Kidney (tissue), 14 donors: ENCODE data around the gene HOMER3. TPM values are rescaled to one million over a fixed set of nuclear protein-coding genes. Genes with fewer than 3 reads are reported as not detected.

Source experiments
- DNase-seq, 5 donors: peaks; one replicate each; pipeline ENCODE4 v3.0.0-alpha.2; 2013 to 2020
- FAIRE-seq: peaks from 2 replicates; lab custom pipeline; 2012; peaks lifted over from hg19 to GRCh38; lab: Jason Lieb, UNC
- H3K27ac ChIP-seq, 2 donors: one replicate each; pipeline ENCODE4 v1.7.0; 2013; ENCODE audit warnings: low read depth in 2 of 2, low read length in 2 of 2, inconsistent platforms in 1 of 2
- H3K27me3 ChIP-seq: one replicate; pipeline ENCODE4 v1.7.1; 2013; ENCODE audit warnings: low read length, inconsistent platforms; ENCODE audit not compliant: control insufficient read depth, insufficient read depth
- H3K36me3 ChIP-seq, 3 donors: one replicate each; pipeline versions ENCODE4 v1.7.0 to v1.7.1; 2013; ENCODE audit warnings: low read length in 3 of 3, control low read depth in 1 of 3, inconsistent platforms in 1 of 3; ENCODE audit not compliant: insufficient read depth in 3 of 3, control insufficient read depth in 2 of 3
- H3K4me1 ChIP-seq, 3 donors: one replicate each; pipeline versions ENCODE4 v1.7.0 to v1.7.1; 2013; ENCODE audit warnings: low read length in 3 of 3, inconsistent platforms in 1 of 3, low read depth in 1 of 3; ENCODE audit not compliant: control insufficient read depth in 2 of 3, insufficient read depth in 2 of 3
- H3K4me3 ChIP-seq, 3 donors: one replicate each; pipeline versions ENCODE4 v1.7.0 to v1.8.1; 2013; ENCODE audit warnings: low read length in 3 of 3, control low read depth in 1 of 3, inconsistent platforms in 1 of 3
- H3K9ac ChIP-seq, 3 donors: one replicate each; pipeline versions ENCODE4 v1.7.0 to v1.7.1; 2013; ENCODE audit warnings: low read length in 3 of 3, control low read depth in 1 of 3, inconsistent platforms in 1 of 3
- H3K9me3 ChIP-seq, 3 donors: one replicate each; pipeline versions ENCODE4 v1.7.0 to v1.7.1; 2013; ENCODE audit warnings: low read length in 3 of 3, control low read depth in 1 of 3, inconsistent platforms in 1 of 3; ENCODE audit not compliant: control insufficient read depth in 2 of 3, insufficient read depth in 1 of 3
- CTCF ChIP-seq: IDR thresholded peaks from 3 replicates; pipeline ENCODE4 v1.5.1; 2012; ENCODE audit warnings: mild to moderate bottlenecking, moderate library complexity, borderline replicate concordance; ENCODE audit not compliant: insufficient read depth; ENCODE audit errors: extremely low read depth
- intact Hi-C: fragments of 100-400 bp; cut with DNase I; formaldehyde crosslinking; loops from one replicate; pipeline ENCODE4 v1.11.1; 2022
- polyA plus RNA-seq: library from polyadenylated mRNA; stranded (reverse); fragments of 350-450 nt; fragmentation: Illumina TruSeq; extraction: RNeasy Lipid Tissue Mini Kit (QIAGEN cat#74804); gene quantifications from one replicate; pipeline ENCODE4 v1.2.3, GENCODE V29; 2014; ENCODE audit warnings: low read depth, low replicate concordance; ENCODE audit not compliant: insufficient read depth
- total RNA-seq: library from RNA; stranded (reverse); fragmentation: NEBNext Ultra II Directional; extraction: Animal tissue kit (Norgen Biotek cat#: 25700); gene quantifications from one replicate; pipeline ENCODE4 v1.2.1, GENCODE V29; 2021
- donor health status: control.
- donor health status: control.
- donor health status: control.
- donor health status: control.
- donor health status: control.
- donor health status: DM: yes; HTN: yes; CAD: no.
- donor health status: Normal renal cell carcinoma (clear cell type).

Gene HOMER3
- total and polyA plus RNA-seq, 2 donors from 2014 or later: 34.3 to 53.1 TPM

DNA sequence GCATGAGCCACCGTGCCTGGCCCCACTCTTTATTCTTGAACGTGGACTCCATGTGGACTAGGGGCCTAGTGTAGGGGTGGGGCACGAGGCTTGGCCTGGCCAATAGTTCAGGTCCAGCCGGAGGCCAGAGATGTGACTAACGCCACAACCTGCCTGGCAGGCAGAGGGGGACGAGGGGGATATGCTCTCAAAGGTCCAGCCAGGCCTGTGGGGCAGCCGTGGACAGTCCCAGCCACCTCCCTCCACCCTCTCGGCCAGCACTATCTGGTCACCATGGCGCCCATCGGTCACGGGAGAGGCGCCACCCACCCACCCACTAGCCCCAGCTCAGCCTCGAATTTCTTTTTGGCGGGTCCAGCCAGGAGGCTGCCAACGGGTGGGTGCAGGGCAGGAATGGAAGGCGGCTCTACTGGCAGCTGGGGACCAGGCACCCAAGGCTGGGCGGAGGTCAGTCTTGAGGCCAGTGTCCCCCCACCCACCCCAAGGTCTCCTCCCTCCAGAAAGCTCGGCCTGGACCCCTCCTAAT lies 42.9 kb downstream of the HOMER3 start:
- no peak for FAIRE-seq
- Histone ChIP-seq H3K27me3 (no peaks in the 10 kb centered on the region), H3K27ac (no peak overlapping the region), H3K9me3 (no peaks in the 10 kb centered on the region), H3K4me1 (no peaks in the 10 kb centered on the region), H3K36me3 (peaks cover 0 to 4% (median 0%) of the 10 kb centered on the region in 3 donors), H3K9ac (no peak overlapping the region), H3K4me3 (no peak overlapping the region)
- peak in 1 of 5 donors; percentile 63 for DNase-seq
- intact Hi-C loops: no loop called here
- TF ChIP-seq CTCF: no peak

- DNase-seq: peak in 1 of 5 donors; percentile 51
- H3K9me3 ChIP-seq: no peaks in the 10 kb centered on the region
- peaks cover 0 to 3% (median 0%) of the 10 kb centered on the region in 3 donors for H3K36me3 ChIP-seq
- no peak for TF ChIP-seq CTCF
- H3K4me1 ChIP-seq: no peaks in the 10 kb centered on the region
- intact Hi-C loops: no loop called here
- FAIRE-seq: no peak
- H3K4me3 ChIP-seq: no peak overlapping the region
- no peak overlapping the region for H3K9ac ChIP-seq
- no peaks in the 10 kb centered on the region for H3K27me3 ChIP-seq
- H3K27ac ChIP-seq: no peak overlapping the region
These were observed 43.7 kb downstream of the HOMER3 start for GRCh38 chr19:18897094-18898029.

- no peaks in the 10 kb centered on the region for H3K9me3 ChIP-seq
- FAIRE-seq: no peak
- intact Hi-C loops: no loop called here
- no peak overlapping the region for H3K27ac ChIP-seq
- H3K27me3 ChIP-seq: no peaks in the 10 kb centered on the region
- H3K36me3 ChIP-seq: peaks cover 0 to 3% (median 0%) of the 10 kb centered on the region in 3 donors
- no peak overlapping the region for H3K4me3 ChIP-seq
- TF ChIP-seq CTCF: no peak
- DNase-seq: peak in 2 of 5 donors; percentile 37 to 62
- no peaks in the 10 kb centered on the region for H3K4me1 ChIP-seq
- no peak overlapping the region for H3K9ac ChIP-seq
These were observed 44.6 kb downstream of the HOMER3 start for GRCh38 chr19:18896421-18896841.
